RWPE1 (cell line): ENCODE results near the gene SPEM3.

Experiments
- CTCF ChIA-PET: fragments of 350-600 bp; sonication (Branson Sonifier 250); formaldehyde crosslinking; extraction: SDS; loops from one replicate; lab custom pipeline; 2021; lab: Yijun Ruan, JAX
- POLR2A ChIA-PET: fragments of 400-600 bp; formaldehyde crosslinking; extraction: SDS; loops from one replicate; lab custom pipeline; 2020; ENCODE audit warnings: antibody characterized with exemption; ENCODE audit not compliant: low non-redundant PET; lab: Yijun Ruan, JAX
- DNase-seq: peaks from one replicate; pipeline ENCODE4 v3.0.0; 2012; ENCODE audit warnings: low spot score
- H3K27ac ChIP-seq: fragments of 450-650 bp; 2 replicates; pipeline ENCODE4 v1.5.1; 2017
- CTCF ChIP-seq: fragments of 450-650 bp; conservative IDR thresholded peaks from 2 replicates; pipeline ENCODE4 v1.5.1; 2017; ENCODE audit warnings: low read depth, mild to moderate bottlenecking

SPEM3 gene

GRCh38 chr17:7383742-7384488 is 44.7 kb upstream of the SPEM3 start:
- TF ChIP-seq CTCF = no peak
- no peak overlapping the region; the same call in 1 of the 2 replicates for H3K27ac ChIP-seq
- ChIA-PET CTCF (no interaction called here), POLR2A (interaction anchor here (0.6 kb wide), 1 partner anchor 7 kb away, joined by 3 read pairs; no protein-coding TSS in a partner anchor)
- DNase-seq = no peak

GRCh38 chr17:7384489-7385081 is 44.1 kb upstream of the SPEM3 start:
- no peak for TF ChIP-seq CTCF
- DNase-seq = no peak
- ChIA-PET CTCF (no interaction called here), POLR2A (interaction anchor here (0.6 kb wide), 1 partner anchor 8 kb away, joined by 3 read pairs; no protein-coding TSS in a partner anchor)
- H3K27ac ChIP-seq = peak overlapping the region; percentile 42

- POLR2A ChIA-PET = no interaction called here
- DNase-seq = no peak
- TF ChIP-seq CTCF = no peak
- H3K27ac ChIP-seq = peak overlapping the region; percentile 50
- CTCF ChIA-PET = no interaction called here
These were observed 39.8 kb upstream of the SPEM3 start for GRCh38 chr17:7388856-7389255.

GRCh38 chr17:7389924-7390910 is 38.4 kb upstream of the SPEM3 start:
- TF ChIP-seq CTCF = no peak
- CTCF ChIA-PET = no interaction called here
- no peak for DNase-seq
- H3K27ac ChIP-seq = peak overlapping the region; percentile 6
- POLR2A ChIA-PET = interaction anchor here (0.5 kb wide), 1 partner anchor 14 kb away, joined by 3 read pairs; the partner anchor contains the start of gene TMEM256

- CTCF ChIA-PET = no interaction called here
- POLR2A ChIA-PET = no interaction called here
- H3K27ac ChIP-seq = 0 out of 2 replicates have a peak overlapping the region, but pooled peaks have one; percentile 4
These were observed 37.4 kb upstream of the SPEM3 start for GRCh38 chr17:7391307-7391706.

More at GRCh38 chr17:7391307-7391706, 37.4 kb upstream of the SPEM3 start:
- DNase-seq = no peak
- TF ChIP-seq CTCF = no peak
